GM12875 (cell line): ENCODE data around the gene GPR35.

Experiments used
- H3K4me3 ChIP-seq: one replicate; pipeline ENCODE4 v1.5.1; 2011; ENCODE audit warnings: low read depth, low read length, control low read depth
- CTCF ChIP-seq: IDR thresholded peaks from 2 replicates; pipeline ENCODE4 v1.5.1; 2011; ENCODE audit warnings: low read depth, mild to moderate bottlenecking, control low read depth, inconsistent platforms, low read length, moderate library complexity, borderline replicate concordance; ENCODE audit not compliant: insufficient read depth

Gene GPR35

DNA sequence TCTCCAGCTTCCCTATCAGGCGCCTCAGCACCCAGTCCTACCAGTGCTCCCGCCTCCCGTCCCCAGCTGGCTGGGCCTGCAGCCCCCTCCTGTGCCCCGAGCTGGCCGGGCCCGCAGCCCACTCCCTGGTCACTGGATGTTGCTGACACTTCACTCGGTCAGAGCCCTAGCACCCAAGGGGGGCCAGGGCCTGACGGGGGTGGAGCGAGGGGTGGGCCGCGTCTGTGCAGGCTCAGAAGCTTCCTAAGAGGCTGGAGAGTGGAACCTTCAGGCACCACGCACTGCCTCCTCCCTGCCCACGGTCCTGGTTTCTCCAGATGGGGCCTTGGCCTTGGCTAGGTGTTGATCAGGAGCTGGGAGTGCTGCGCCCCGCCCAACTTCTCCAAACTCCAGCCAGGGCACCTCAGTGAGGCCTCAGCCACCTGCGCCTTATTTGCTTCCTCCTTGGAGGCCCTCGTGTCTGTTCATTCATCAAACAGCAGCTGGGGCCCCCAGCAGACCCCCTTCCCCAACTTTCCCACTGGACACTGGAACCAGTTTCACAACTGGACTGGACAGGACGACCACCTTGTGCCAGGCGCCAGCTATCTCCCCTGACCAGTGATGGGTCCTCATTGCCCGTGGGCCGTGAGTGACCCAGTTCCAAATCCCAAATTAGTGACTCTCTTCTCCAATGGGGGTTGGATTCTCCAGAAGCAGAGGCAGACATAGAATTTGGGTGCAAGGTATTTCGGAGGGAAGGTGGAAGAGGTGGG lies 22.0 kb upstream of the GPR35 start:
- H3K4me3 ChIP-seq, result no peak overlapping the region
- TF ChIP-seq CTCF, result no peak

DNA sequence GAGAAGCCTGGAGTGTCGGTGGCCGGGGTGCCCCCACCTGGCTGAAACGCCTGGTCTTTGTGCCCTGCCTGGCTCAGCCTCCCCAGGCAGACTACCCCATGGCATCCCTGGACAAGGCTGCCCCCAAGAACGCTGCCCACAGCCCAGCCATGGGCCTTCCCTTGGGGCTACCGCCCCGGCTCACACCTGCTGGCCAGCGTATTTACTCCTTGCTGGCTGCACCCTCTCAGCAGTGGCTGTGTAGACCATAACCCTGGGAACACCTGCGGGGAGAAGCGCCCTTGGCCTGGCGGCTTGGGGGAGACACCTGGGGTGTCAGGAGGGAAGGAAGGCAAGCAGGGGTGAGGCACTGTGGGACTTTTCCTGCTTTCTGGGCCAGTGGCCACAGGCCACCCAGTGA lies 21.4 kb upstream of the GPR35 start:
- no peak for TF ChIP-seq CTCF
- H3K4me3 ChIP-seq, result no peak overlapping the region

GRCh38 chr2:240604291-240604938 lies 20.9 kb upstream of the GPR35 start:
- no peak overlapping the region for H3K4me3 ChIP-seq
- TF ChIP-seq CTCF, result peak; percentile 77

DNA sequence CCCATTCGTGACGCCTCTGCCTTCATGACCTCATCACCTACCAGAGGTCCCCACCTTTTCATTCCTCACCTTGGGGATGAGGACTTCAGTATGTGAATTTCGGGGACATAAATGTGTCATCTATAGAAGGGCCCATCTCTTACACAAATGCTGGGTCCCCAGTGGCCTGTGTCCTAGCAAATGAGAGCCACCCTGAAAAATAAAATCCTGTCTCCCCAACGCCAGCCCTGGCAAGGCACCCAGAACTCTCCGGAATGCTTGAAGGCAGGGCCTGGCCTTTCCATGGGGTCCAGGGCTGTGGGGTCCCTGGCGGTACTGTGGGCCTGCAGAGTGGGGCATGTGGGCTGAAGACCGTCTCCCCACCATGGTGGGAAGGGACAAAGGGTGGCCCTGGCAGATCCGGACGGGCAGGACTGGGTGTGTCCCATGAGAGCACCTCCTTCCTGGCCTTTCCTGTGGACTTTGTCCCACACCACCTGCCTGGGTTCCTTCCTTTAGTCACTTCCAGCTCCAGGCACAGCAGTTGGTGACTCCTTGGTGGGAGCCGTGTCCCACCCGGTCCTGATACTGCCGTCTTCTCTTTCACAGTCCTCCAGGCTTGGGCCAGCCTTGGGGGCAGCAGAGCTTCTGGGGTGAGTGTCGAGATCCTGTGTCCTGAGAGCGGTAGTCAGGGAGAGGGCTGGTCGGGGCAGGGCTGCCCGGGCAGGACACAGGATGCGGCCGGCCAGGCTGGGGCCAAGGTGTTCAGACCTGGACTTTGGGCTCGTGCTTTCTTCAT lies 20.2 kb upstream of the GPR35 start:
- H3K4me3 ChIP-seq, result no peak overlapping the region
- TF ChIP-seq CTCF, result no peak

DNA sequence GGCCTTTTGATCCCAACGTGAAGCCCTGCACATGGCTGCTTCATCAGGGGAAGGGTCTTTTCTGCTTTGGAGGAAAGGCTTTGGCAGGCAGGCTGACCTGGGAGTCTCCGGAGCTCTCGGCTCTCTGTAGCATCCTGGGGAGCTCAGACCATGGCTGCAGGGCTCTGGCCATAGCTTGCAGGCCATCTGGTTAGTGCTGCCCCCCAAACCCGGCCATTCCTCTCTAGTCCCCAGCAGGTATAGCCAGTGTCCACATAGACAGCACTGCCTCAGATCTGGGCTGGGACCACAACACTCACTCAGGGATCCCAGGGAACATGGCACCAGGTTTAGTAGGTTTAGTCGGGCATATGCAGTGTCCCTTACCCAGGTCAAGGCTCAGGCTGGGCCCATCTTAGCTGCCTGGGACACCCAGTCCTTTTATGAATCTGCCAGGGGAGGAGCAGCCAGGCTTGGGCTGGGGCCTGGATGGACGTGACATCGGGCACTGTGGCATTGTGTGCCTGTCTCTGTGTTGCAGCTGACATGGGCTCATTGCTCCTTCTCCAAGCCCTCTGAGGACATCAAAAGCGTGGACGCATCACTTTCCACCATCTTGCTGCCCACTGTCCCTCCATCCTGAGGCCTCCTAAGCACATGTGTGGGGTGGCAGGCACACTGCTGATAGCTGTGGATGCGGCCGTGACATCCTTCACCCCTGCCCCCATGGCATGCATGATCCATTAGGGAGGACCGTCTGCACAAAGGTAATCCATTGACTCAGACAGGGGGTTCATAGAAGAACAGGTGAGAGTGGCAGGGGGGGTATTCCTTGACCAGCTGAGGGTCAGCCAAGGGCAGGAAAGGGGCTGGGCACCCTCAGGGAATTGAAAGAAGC lies 19.2 kb upstream of the GPR35 start:
- H3K4me3 ChIP-seq, result no peak overlapping the region
- no peak for TF ChIP-seq CTCF

- no peak overlapping the region for H3K4me3 ChIP-seq
Measured at GRCh38 chr2:240611601-240612210, 13.6 kb upstream of the GPR35 start.

More at GRCh38 chr2:240611601-240612210, 13.6 kb upstream of the GPR35 start:
- no peak for TF ChIP-seq CTCF
